ENCODE data around the gene NXF3.
"Not testable (repeated sequence)": the region's sequence is repeated elsewhere in the genome, so short reads cannot be mapped to it uniquely, and the experiment has no call there.

The NXF3 gene

GRCh38 chrX:103081051-103081450 is 11.9 kb downstream of the NXF3 start:
- Mint-ChIP-seq H3K9me3 (no peaks in the 10 kb centered on the region), H3K36me3 (ENCODE audit: low read depth) (no peaks in the 10 kb centered on the region), H3K4me1 (ENCODE audit: low read depth) (no peaks in the 10 kb centered on the region), H3K27me3 (ENCODE audit: low read depth) (no peaks in the 10 kb centered on the region), H3K4me3 (no peak overlapping the region), H3K27ac (no peak overlapping the region)
- DNase-seq (ENCODE audit: low spot score), result no peak

- no peaks in the 10 kb centered on the region for H3K9me3 Mint-ChIP-seq
- no peaks in the 10 kb centered on the region for H3K27me3 Mint-ChIP-seq (ENCODE audit: low read depth)
These were observed 19.5 kb downstream of the NXF3 start for GRCh38 chrX:103073467-103073866.

GRCh38 chrX:103066606-103067005 is 26.3 kb downstream of the NXF3 start:
- Mint-ChIP-seq H3K4me3 (no peak overlapping the region), H3K9me3 (no peaks in the 10 kb centered on the region), H3K36me3 (ENCODE audit: low read depth) (no peaks in the 10 kb centered on the region), H3K4me1 (ENCODE audit: low read depth) (no peaks in the 10 kb centered on the region), H3K27ac (no peak overlapping the region), H3K27me3 (ENCODE audit: low read depth) (peaks cover 12% of the 10 kb centered on the region)
- no peak for DNase-seq (ENCODE audit: low spot score)

More at GRCh38 chrX:103073467-103073866, 19.5 kb downstream of the NXF3 start:
- no peak for DNase-seq (ENCODE audit: low spot score)
- Mint-ChIP-seq H3K27ac (no peak overlapping the region), H3K4me1 (ENCODE audit: low read depth) (no peaks in the 10 kb centered on the region), H3K36me3 (ENCODE audit: low read depth) (no peaks in the 10 kb centered on the region), H3K4me3 (no peak overlapping the region)

- Mint-ChIP-seq H3K36me3 (ENCODE audit: low read depth) (no peaks in the 10 kb centered on the region), H3K4me3 (no peak within 1 kb of the TSS), H3K9me3 (no peaks in the 10 kb centered on the region), H3K27me3 (ENCODE audit: low read depth) (peaks cover 12% of the 10 kb centered on the region), H3K27ac (no peak within 1 kb of the TSS), H3K4me1 (ENCODE audit: low read depth) (no peaks in the 10 kb centered on the region)
- DNase-seq (ENCODE audit: low spot score), result no peak
These were observed 29.0 kb downstream of the NXF3 start, which contains the start of gene BEX1 for GRCh38 chrX:103063918-103064434. TSS of gene BEX1 (minus strand) at chrX:103064171. CDS start at chrX:103063274, 897 bp downstream.

- no peak overlapping the region for H3K27ac Mint-ChIP-seq
These were observed 29.6 kb downstream of the NXF3 start for GRCh38 chrX:103063191-103063845.

GRCh38 chrX:103061486-103061885 is 31.5 kb downstream of the NXF3 start:
- no peak overlapping the region for H3K4me3 Mint-ChIP-seq
- DNase-seq (ENCODE audit: low spot score), result no peak
- no peaks in the 10 kb centered on the region for H3K4me1 Mint-ChIP-seq (ENCODE audit: low read depth)
- H3K27me3 Mint-ChIP-seq (ENCODE audit: low read depth), result peaks cover 12% of the 10 kb centered on the region
- H3K27ac Mint-ChIP-seq, result no peak overlapping the region
- no peaks in the 10 kb centered on the region for H3K36me3 Mint-ChIP-seq (ENCODE audit: low read depth)
- no peaks in the 10 kb centered on the region for H3K9me3 Mint-ChIP-seq

More at GRCh38 chrX:103063191-103063845, 29.6 kb downstream of the NXF3 start:
- no peak for DNase-seq (ENCODE audit: low spot score)
- Mint-ChIP-seq H3K9me3 (no peaks in the 10 kb centered on the region), H3K4me1 (ENCODE audit: low read depth) (no peaks in the 10 kb centered on the region), H3K27me3 (ENCODE audit: low read depth) (peaks cover 12% of the 10 kb centered on the region), H3K4me3 (no peak overlapping the region), H3K36me3 (ENCODE audit: low read depth) (no peaks in the 10 kb centered on the region)

GRCh38 chrX:103056902-103057301 is 36.0 kb downstream of the NXF3 start:
- H3K4me1 Mint-ChIP-seq (ENCODE audit: low read depth), result no peaks in the 10 kb centered on the region
- H3K27me3 Mint-ChIP-seq (ENCODE audit: low read depth), result no peaks in the 10 kb centered on the region
- H3K27ac Mint-ChIP-seq, result no peak overlapping the region
- DNase-seq (ENCODE audit: low spot score), result no peak
- no peak overlapping the region for H3K4me3 Mint-ChIP-seq
- no peaks in the 10 kb centered on the region for H3K9me3 Mint-ChIP-seq
- no peaks in the 10 kb centered on the region for H3K36me3 Mint-ChIP-seq (ENCODE audit: low read depth)

- H3K9me3 Mint-ChIP-seq, result no peaks in the 10 kb centered on the region
- H3K4me3 Mint-ChIP-seq, result no peak overlapping the region
- no peaks in the 10 kb centered on the region for H3K4me1 Mint-ChIP-seq (ENCODE audit: low read depth)
- no peaks in the 10 kb centered on the region for H3K36me3 Mint-ChIP-seq (ENCODE audit: low read depth)
- H3K27me3 Mint-ChIP-seq (ENCODE audit: low read depth), result no peaks in the 10 kb centered on the region
- no peak overlapping the region for H3K27ac Mint-ChIP-seq
- DNase-seq (ENCODE audit: low spot score), result no peak
These were observed 40.3 kb downstream of the NXF3 start for GRCh38 chrX:103052625-103053024.

GRCh38 chrX:103051260-103051789 is 41.6 kb downstream of the NXF3 start:
- H3K4me3 Mint-ChIP-seq, result no peak overlapping the region
- DNase-seq (ENCODE audit: low spot score), result no peak

GRCh38 chrX:103033371-103033770 is 59.6 kb downstream of the NXF3 start:
- H3K4me3 Mint-ChIP-seq; H3K27me3 Mint-ChIP-seq (ENCODE audit: low read depth): not testable (repeated sequence)

More at GRCh38 chrX:103051260-103051789, 41.6 kb downstream of the NXF3 start:
- Mint-ChIP-seq H3K9me3 (no peaks in the 10 kb centered on the region), H3K4me1 (ENCODE audit: low read depth) (no peaks in the 10 kb centered on the region), H3K27me3 (ENCODE audit: low read depth) (no peaks in the 10 kb centered on the region), H3K27ac (no peak overlapping the region), H3K36me3 (ENCODE audit: low read depth) (no peaks in the 10 kb centered on the region)

More at GRCh38 chrX:103033371-103033770, 59.6 kb downstream of the NXF3 start:
- H3K4me1 Mint-ChIP-seq (ENCODE audit: low read depth); DNase-seq (ENCODE audit: low spot score); H3K36me3 Mint-ChIP-seq (ENCODE audit: low read depth); H3K27ac Mint-ChIP-seq; H3K9me3 Mint-ChIP-seq: not testable (repeated sequence)
